ENCODE results near the gene VAV2. TPM values are rescaled to one million over a fixed set of nuclear protein-coding genes. Genes with fewer than 3 reads are reported as not detected.

The VAV2 gene
- total RNA-seq, 1 donor from 2014 or later, result 8.3 TPM

DNA sequence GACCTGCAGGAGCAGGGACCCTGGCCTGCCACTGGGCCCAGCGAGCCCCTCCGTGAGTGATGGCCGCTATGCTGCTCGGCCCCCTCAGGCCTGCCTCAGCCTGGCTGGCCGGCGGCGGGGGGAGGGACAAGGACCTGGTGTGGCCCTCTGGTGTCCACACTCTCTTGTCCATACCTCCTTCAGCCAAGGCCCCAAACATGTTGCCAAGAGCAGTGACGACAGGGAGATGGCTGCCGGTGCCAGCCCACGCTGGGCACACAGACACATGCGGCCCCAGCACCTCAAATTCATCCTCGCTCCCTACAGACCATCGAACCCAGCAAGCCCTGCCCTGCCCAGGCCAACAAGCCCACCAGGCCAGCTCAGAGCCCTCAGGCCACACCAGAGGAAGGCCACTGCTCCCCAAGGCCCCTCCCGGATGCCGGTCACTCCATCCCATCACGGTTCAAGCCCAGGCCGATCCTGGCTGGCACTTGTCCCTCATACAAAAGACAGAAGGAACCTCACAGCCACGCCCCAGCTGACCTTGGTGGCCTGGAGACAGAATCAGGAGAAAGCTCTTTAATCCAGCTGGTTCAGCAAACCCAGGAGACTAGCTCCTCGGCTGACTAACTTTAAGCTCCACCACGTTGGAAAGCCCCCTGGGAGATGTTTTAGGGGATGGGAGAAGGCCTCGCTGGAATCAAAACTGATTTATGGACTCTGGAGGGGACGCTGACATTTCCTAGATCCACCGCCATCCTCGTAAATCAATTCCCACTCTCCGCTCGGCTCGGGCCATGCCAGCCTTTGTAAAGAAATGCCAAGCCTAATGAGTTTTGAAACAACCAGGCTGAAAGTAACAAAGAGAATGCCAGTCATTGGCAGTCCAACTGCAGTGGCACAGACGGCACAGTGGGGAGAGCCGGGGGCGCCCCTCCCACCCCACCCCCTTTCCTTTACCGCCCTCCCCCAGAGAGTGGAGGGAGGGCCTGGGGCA, 84.9 kb downstream of the VAV2 start:
- no peak for DNase-seq (ENCODE audit: extremely low spot score in 2 of 2)
- H3K4me3 ChIP-seq, result no peak overlapping the region
- intact Hi-C loops (cut with DNase I), result no loop called here
- no peaks in the 10 kb centered on the region for H3K36me3 ChIP-seq
- TF ChIP-seq, protein P1, sequence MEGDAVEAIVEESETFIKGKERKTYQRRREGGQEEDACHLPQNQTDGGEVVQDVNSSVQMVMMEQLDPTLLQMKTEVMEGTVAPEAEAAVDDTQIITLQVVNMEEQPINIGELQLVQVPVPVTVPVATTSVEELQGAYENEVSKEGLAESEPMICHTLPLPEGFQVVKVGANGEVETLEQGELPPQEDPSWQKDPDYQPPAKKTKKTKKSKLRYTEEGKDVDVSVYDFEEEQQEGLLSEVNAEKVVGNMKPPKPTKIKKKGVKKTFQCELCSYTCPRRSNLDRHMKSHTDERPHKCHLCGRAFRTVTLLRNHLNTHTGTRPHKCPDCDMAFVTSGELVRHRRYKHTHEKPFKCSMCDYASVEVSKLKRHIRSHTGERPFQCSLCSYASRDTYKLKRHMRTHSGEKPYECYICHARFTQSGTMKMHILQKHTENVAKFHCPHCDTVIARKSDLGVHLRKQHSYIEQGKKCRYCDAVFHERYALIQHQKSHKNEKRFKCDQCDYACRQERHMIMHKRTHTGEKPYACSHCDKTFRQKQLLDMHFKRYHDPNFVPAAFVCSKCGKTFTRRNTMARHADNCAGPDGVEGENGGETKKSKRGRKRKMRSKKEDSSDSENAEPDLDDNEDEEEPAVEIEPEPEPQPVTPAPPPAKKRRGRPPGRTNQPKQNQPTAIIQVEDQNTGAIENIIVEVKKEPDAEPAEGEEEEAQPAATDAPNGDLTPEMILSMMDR (IDR thresholded peaks at IDR 0.05), result no peak
- TF ChIP-seq POLR2AphosphoS5 (IDR thresholded peaks at IDR 0.05; ENCODE audit: insufficient read depth in 1 of 2, low read depth in 1 of 2), result no peak
- TF ChIP-seq POLR2A (IDR thresholded peaks at IDR 0.05), result no peak
- H3K27me3 ChIP-seq, result no peaks in the 10 kb centered on the region
- H3K27ac ChIP-seq, result no peak overlapping the region
- no peaks in the 10 kb centered on the region for H3K9me3 ChIP-seq
- H3K4me1 ChIP-seq, result peaks cover 19% of the 10 kb centered on the region

- intact Hi-C loops (cut with DNase I), result no loop called here
- H3K27me3 ChIP-seq, result no peaks in the 10 kb centered on the region
- no peaks in the 10 kb centered on the region for H3K9me3 ChIP-seq
- no peaks in the 10 kb centered on the region for H3K36me3 ChIP-seq
- H3K4me3 ChIP-seq, result no peak overlapping the region
- TF ChIP-seq POLR2AphosphoS5 (IDR thresholded peaks at IDR 0.05; ENCODE audit: insufficient read depth in 1 of 2, low read depth in 1 of 2) (no peak), POLR2A (IDR thresholded peaks at IDR 0.05) (no peak)
- TF ChIP-seq, protein P1 (IDR thresholded peaks at IDR 0.05), result no peak
- no peak for DNase-seq (ENCODE audit: extremely low spot score in 2 of 2)
- peaks cover 19% of the 10 kb centered on the region for H3K4me1 ChIP-seq
- H3K27ac ChIP-seq, result no peak overlapping the region
These were observed 85.9 kb downstream of the VAV2 start for GRCh38 chr9:133906218-133906617.

DNA sequence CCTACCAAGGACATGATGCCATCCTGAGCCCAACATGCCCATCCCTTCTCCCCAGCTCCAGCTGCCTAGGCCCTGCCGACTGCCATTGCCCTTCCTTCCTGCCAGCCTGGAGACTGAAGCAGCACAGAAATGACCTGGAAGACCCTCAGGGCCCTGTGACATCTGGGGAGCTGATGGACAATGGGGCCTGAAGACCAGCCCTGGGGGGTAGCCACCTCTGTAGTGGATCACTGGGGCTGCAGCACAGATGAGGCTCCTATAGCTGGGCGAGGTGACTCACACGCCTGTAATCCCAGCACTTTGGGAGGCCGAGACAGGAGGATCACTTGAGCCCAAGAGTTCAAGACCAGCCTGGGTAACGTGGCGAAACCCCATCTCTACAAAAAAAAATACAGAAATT, 86.6 kb downstream of the VAV2 start:
- Histone ChIP-seq H3K27me3 (no peaks in the 10 kb centered on the region), H3K36me3 (no peaks in the 10 kb centered on the region), H3K9me3 (no peaks in the 10 kb centered on the region), H3K4me3 (no peak overlapping the region), H3K4me1 (peaks cover 19% of the 10 kb centered on the region), H3K27ac (no peak overlapping the region)
- intact Hi-C loops (cut with DNase I), result no loop called here
- no peak for DNase-seq (ENCODE audit: extremely low spot score in 2 of 2)
- TF ChIP-seq, protein P1 (IDR thresholded peaks at IDR 0.05), result no peak
- no peak for TF ChIP-seq POLR2A (IDR thresholded peaks at IDR 0.05)
- no peak for TF ChIP-seq POLR2AphosphoS5 (IDR thresholded peaks at IDR 0.05; ENCODE audit: insufficient read depth in 1 of 2, low read depth in 1 of 2)

- TF ChIP-seq POLR2AphosphoS5 (IDR thresholded peaks at IDR 0.05; ENCODE audit: insufficient read depth in 1 of 2, low read depth in 1 of 2) (no peak), POLR2A (IDR thresholded peaks at IDR 0.05) (no peak)
- TF ChIP-seq, protein P1 (IDR thresholded peaks at IDR 0.05), result no peak
- H3K36me3 ChIP-seq, result no peaks in the 10 kb centered on the region
- peaks cover 19% of the 10 kb centered on the region for H3K4me1 ChIP-seq
- intact Hi-C loops (cut with DNase I), result no loop called here
- no peaks in the 10 kb centered on the region for H3K9me3 ChIP-seq
- DNase-seq (ENCODE audit: extremely low spot score in 2 of 2), result no peak
- no peak overlapping the region for H3K27ac ChIP-seq
- no peak overlapping the region for H3K4me3 ChIP-seq
- H3K27me3 ChIP-seq, result no peaks in the 10 kb centered on the region
These were observed 87.6 kb downstream of the VAV2 start for GRCh38 chr9:133904346-133905090.
